MM.1S (cell line): ENCODE measurements around the gene NFATC1.

Source experiments
- DNase-seq: peaks from one replicate; pipeline ENCODE4 v3.0.0-alpha.2; 2015
- H2AFZ ChIP-seq: fragments of 300-600 bp; sonication (generic); 2 replicates; pipeline ENCODE4 v1.6.0; 2016; ENCODE audit warnings: antibody characterized with exemption, low read length
- H3F3A ChIP-seq: fragments of 300-600 bp; sonication (generic); 2 replicates; pipeline ENCODE4 v1.6.1; 2016; ENCODE audit warnings: mild to moderate bottlenecking, antibody characterized with exemption, low read length, moderate library complexity, mixed read lengths; ENCODE audit not compliant: insufficient read depth
- H3K27ac ChIP-seq: fragments of 300-600 bp; sonication (generic); 2 replicates; pipeline ENCODE4 v1.5.1; 2016; ENCODE audit warnings: mild to moderate bottlenecking, low read length
- H3K27me3 ChIP-seq: fragments of 300-600 bp; sonication (generic); replicated peaks from 2 replicates; pipeline ENCODE4 v1.6.0; 2016; ENCODE audit warnings: low read length; ENCODE audit not compliant: insufficient read depth
- H3K36me3 ChIP-seq: fragments of 300-600 bp; sonication (generic); replicated peaks from 2 replicates; pipeline ENCODE4 v1.6.1; 2016; ENCODE audit warnings: mild to moderate bottlenecking, low read length, mixed read lengths; ENCODE audit not compliant: insufficient read depth
- H3K4me1 ChIP-seq: fragments of 300-600 bp; sonication (generic); 2 replicates; pipeline ENCODE4 v1.6.1; 2016; ENCODE audit warnings: low read length, mixed read lengths
- H3K4me2 ChIP-seq: fragments of 300-600 bp; sonication (generic); 2 replicates; pipeline ENCODE4 v1.6.0; 2016; ENCODE audit warnings: low read depth, low read length
- H3K4me3 ChIP-seq: fragments of 300-600 bp; sonication (generic); 2 replicates; pipeline ENCODE4 v1.5.1; 2016; ENCODE audit warnings: low read length, mixed read lengths
- H3K79me2 ChIP-seq: fragments of 300-600 bp; sonication (generic); 2 replicates; pipeline ENCODE4 v1.6.1; 2016; ENCODE audit warnings: mixed run types, low read length, mixed read lengths
- H3K9ac ChIP-seq: fragments of 300-600 bp; sonication (generic); 2 replicates; pipeline ENCODE4 v1.6.1; 2016; ENCODE audit warnings: low read length, mixed read lengths
- H3K9me2 ChIP-seq: fragments of 300-600 bp; sonication (generic); replicated peaks from 2 replicates; pipeline ENCODE4 v1.6.1; 2016; ENCODE audit warnings: mild to moderate bottlenecking, low read length, mixed read lengths; ENCODE audit not compliant: insufficient read depth
- H3K9me3 ChIP-seq: fragments of 300-600 bp; sonication (generic); replicated peaks from 2 replicates; pipeline ENCODE4 v1.6.1; 2016; ENCODE audit warnings: mild to moderate bottlenecking, low read length, mixed read lengths; ENCODE audit not compliant: insufficient read depth
- H4K20me1 ChIP-seq: fragments of 300-600 bp; sonication (generic); 2 replicates; pipeline ENCODE4 v1.6.1; 2016; ENCODE audit warnings: mild to moderate bottlenecking, low read length, moderate library complexity, mixed read lengths; ENCODE audit not compliant: insufficient read depth
- EZH2 ChIP-seq: fragments of 300-600 bp; sonication (generic); optimal IDR thresholded peaks from 2 replicates; pipeline ENCODE3; 2017; ENCODE audit warnings: low read depth, mild to moderate bottlenecking, antibody characterized with exemption, low read length, mixed read lengths
- EZH2phosphoT487 ChIP-seq: fragments of 300-600 bp; sonication (generic); IDR thresholded peaks from 2 replicates; pipeline ENCODE4 v1.6.1; 2018; ENCODE audit warnings: antibody characterized with exemption, low read length
- TF ChIP-seq, protein P1 (sequence below): fragments of 300-600 bp; sonication (generic); IDR thresholded peaks from 2 replicates; pipeline ENCODE4 v1.5.1; 2016; ENCODE audit warnings: antibody characterized with exemption, low read length, mixed read lengths

Gene NFATC1

GRCh38 chr18:79512461-79513380 is 117.0 kb downstream of the NFATC1 start:
- no peak overlapping the region for H3K9ac ChIP-seq
- H2AFZ ChIP-seq, result no peak overlapping the region
- no peaks in the 10 kb centered on the region; the same call in 1 of the 2 replicates for H3K9me3 ChIP-seq
- no peak overlapping the region for H3K4me2 ChIP-seq
- H3K4me3 ChIP-seq, result no peak overlapping the region
- no peaks in the 10 kb centered on the region for H3K27me3 ChIP-seq
- TF ChIP-seq EZH2phosphoT487 (no peak), EZH2 (no peak)
- TF ChIP-seq, protein P1, sequence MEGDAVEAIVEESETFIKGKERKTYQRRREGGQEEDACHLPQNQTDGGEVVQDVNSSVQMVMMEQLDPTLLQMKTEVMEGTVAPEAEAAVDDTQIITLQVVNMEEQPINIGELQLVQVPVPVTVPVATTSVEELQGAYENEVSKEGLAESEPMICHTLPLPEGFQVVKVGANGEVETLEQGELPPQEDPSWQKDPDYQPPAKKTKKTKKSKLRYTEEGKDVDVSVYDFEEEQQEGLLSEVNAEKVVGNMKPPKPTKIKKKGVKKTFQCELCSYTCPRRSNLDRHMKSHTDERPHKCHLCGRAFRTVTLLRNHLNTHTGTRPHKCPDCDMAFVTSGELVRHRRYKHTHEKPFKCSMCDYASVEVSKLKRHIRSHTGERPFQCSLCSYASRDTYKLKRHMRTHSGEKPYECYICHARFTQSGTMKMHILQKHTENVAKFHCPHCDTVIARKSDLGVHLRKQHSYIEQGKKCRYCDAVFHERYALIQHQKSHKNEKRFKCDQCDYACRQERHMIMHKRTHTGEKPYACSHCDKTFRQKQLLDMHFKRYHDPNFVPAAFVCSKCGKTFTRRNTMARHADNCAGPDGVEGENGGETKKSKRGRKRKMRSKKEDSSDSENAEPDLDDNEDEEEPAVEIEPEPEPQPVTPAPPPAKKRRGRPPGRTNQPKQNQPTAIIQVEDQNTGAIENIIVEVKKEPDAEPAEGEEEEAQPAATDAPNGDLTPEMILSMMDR, result no peak
- no peaks in the 10 kb centered on the region for H3K9me2 ChIP-seq
- no peaks in the 10 kb centered on the region for H4K20me1 ChIP-seq
- no peaks in the 10 kb centered on the region for H3F3A ChIP-seq
- no peak for DNase-seq
- no peaks in the 10 kb centered on the region for H3K4me1 ChIP-seq
- no peak overlapping the region for H3K27ac ChIP-seq
- H3K79me2 ChIP-seq, result no peaks in the 10 kb centered on the region
- H3K36me3 ChIP-seq, result no peaks in the 10 kb centered on the region

DNA sequence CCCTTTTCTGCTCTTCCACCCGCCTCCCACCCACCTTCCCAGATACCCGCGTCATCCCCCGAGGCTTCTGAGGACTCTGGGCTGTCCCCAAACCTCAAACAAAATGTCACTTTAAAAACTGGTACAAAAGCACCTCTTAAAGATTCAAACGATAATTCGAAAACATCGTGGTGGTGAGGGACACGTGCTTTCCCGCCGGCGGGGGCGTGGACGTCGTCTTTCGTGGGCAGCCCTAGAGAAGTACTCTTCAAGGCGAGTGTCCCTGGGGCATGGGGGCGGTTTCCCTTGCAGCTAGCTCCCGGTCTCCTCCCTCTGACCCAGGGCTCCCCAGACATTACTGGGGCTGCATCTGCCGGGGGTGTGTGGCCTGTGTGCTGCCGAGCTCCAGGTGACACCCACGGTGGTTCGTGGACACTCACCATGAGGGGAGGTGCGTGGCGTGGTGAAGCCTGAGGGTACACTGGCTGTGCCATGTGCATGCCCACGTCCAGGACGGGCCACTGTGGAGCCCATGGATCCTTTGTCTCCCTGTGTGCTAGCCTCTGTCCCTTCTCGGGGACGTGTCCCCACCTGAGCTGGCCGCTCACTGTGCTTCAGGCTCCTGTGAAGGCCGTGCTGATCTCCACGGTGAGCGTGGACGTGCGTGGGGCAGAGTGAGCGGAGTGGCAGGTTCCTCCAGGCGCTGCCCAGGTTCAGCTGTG is 117.8 kb downstream of the NFATC1 start:
- Histone ChIP-seq H3K27ac (no peak overlapping the region), H3K79me2 (no peaks in the 10 kb centered on the region), H4K20me1 (no peaks in the 10 kb centered on the region), H2AFZ (no peak overlapping the region), H3K9ac (no peak overlapping the region), H3K4me2 (no peak overlapping the region), H3K9me3 (no peaks in the 10 kb centered on the region; the same call in 1 of the 2 replicates), H3K9me2 (no peaks in the 10 kb centered on the region), H3K36me3 (no peaks in the 10 kb centered on the region), H3F3A (no peaks in the 10 kb centered on the region), H3K4me3 (no peak overlapping the region), H3K27me3 (no peaks in the 10 kb centered on the region), H3K4me1 (no peaks in the 10 kb centered on the region)
- no peak for DNase-seq
- TF ChIP-seq, protein P1, result no peak
- no peak for TF ChIP-seq EZH2
- no peak for TF ChIP-seq EZH2phosphoT487

- no peak for TF ChIP-seq EZH2phosphoT487
- TF ChIP-seq, protein P1, result no peak
- TF ChIP-seq EZH2, result no peak
- Histone ChIP-seq H3K36me3 (no peaks in the 10 kb centered on the region), H3K9me2 (no peaks in the 10 kb centered on the region), H3K4me3 (no peak overlapping the region), H3K9ac (no peak overlapping the region), H4K20me1 (no peaks in the 10 kb centered on the region), H3K4me1 (no peaks in the 10 kb centered on the region), H2AFZ (no peak overlapping the region), H3K4me2 (no peak overlapping the region), H3K27ac (no peak overlapping the region), H3K27me3 (no peaks in the 10 kb centered on the region), H3K9me3 (no peaks in the 10 kb centered on the region; the same call in 1 of the 2 replicates), H3K79me2 (no peaks in the 10 kb centered on the region), H3F3A (no peaks in the 10 kb centered on the region)
- DNase-seq, result no peak
These were observed 119.6 kb downstream of the NFATC1 start for GRCh38 chr18:79515331-79515730.
